ENCODE data around the gene NRIP3.
"Not testable (repeated sequence)": the region's sequence is repeated elsewhere in the genome, so short reads cannot be mapped to it uniquely, and the experiment has no call there.

NRIP3 gene

DNA sequence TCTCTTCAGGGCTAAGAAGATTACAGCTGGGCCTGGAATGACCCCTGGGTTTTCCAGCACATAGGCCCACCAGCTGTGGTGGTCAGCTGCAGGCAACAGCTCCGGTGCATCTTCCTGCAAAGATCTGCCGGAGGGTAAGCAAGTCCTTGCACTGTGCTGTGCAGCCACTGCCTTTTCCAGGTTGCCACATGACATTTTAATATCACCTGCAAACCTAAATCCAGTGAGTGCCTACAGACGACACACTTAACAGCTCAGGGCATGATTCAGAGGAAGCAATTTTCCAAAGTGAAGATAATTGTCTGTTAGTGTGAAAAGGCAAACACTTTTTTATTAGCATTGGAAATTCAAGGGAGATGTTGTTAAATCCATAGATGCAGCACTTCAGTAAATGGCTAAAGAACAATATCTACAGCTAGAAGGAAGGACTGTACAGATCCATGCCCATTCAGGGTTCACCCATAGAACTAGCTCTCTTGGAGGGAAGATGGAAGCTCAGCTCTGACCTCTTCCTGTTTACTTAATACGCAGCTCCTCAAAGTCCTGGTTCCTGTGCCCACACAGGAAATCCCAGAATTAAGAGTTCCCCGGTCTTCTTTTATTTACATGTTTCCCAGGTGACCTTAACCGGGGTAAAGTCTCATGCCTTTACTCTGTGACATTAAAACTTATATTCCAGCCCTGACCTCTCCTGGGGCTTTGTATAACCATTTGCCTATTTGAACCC lies 13.3 kb upstream of the NRIP3 start:
- Histone ChIP-seq H3K27me3 (ENCODE audit: insufficient read depth, insufficient read length) (no peaks in the 10 kb centered on the region), H3K4me3 (ENCODE audit: insufficient read length, low read depth) (no peak overlapping the region), H3K36me3 (ENCODE audit: insufficient read depth, insufficient read length, low read length) (no peaks in the 10 kb centered on the region), H3K4me1 (ENCODE audit: insufficient read depth, insufficient read length) (no peaks in the 10 kb centered on the region), H3K9ac (ENCODE audit: insufficient read length, low read depth) (no peak overlapping the region), H3K9me3 (ENCODE audit: insufficient read depth, low read length) (no peaks in the 10 kb centered on the region)
- no peak for DNase-seq (ENCODE audit: low read depth, low spot score)
- no peak for TF ChIP-seq ZNF274 (IDR thresholded peaks at IDR 0.05; ENCODE audit: low read depth, low read length)
- no peak for TF ChIP-seq SUZ12 (IDR thresholded peaks at IDR 0.05; ENCODE audit: extremely low read depth, insufficient read depth, insufficient read length)
- TF ChIP-seq YY1 (IDR thresholded peaks at IDR 0.05; ENCODE audit: insufficient read depth, insufficient read length) = no peak

DNA sequence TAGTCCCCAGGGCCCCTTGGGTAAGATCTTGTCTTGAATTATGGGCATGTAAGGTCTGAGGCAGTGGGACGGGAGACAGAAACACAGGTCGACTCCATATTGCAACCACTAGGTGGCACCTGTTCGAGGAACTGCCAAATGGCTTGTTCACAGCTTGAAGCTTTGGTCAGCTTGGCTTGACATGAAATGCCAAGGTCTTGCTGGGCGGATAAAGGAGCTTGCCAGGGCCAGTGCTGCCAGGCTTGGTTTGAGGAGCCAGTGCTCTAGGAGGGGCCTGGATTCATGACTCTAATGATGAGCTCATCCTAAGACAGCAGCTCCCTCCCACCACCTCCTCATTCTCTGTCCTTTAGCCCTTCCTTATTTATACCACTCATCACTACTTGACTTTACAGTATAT lies 11.9 kb upstream of the NRIP3 start:
- TF ChIP-seq SUZ12 (IDR thresholded peaks at IDR 0.05; ENCODE audit: extremely low read depth, insufficient read depth, insufficient read length) = no peak
- TF ChIP-seq ZNF274 (IDR thresholded peaks at IDR 0.05; ENCODE audit: low read depth, low read length) = no peak
- no peak for TF ChIP-seq YY1 (IDR thresholded peaks at IDR 0.05; ENCODE audit: insufficient read depth, insufficient read length)
- peak; percentile 63 for DNase-seq (ENCODE audit: low read depth, low spot score)
- Histone ChIP-seq H3K9me3 (ENCODE audit: insufficient read depth, low read length) (no peaks in the 10 kb centered on the region), H3K27me3 (ENCODE audit: insufficient read depth, insufficient read length) (no peaks in the 10 kb centered on the region), H3K9ac (ENCODE audit: insufficient read length, low read depth) (no peak overlapping the region), H3K4me1 (ENCODE audit: insufficient read depth, insufficient read length) (no peaks in the 10 kb centered on the region), H3K4me3 (ENCODE audit: insufficient read length, low read depth) (no peak overlapping the region), H3K36me3 (ENCODE audit: insufficient read depth, insufficient read length, low read length) (no peaks in the 10 kb centered on the region)

DNA sequence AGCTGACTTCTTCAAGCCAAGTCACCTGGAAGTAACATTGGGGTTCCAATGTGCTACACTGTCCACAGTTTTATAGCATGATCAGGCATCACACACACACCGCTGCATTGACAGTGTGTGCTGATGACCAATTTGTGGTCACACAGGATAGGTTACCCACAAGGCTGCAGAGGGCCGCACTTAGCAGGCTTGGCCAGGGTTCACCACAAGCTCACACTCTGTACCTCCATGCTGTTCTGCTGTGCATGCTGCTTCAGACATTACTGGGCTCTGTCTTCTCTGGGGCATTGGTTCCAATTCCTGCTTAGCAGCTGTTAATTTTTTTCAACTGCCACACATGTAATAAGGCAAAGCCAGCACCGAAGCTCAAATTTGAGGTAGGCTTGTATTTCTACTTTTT lies 11.0 kb upstream of the NRIP3 start:
- no peak overlapping the region for H3K4me3 ChIP-seq (ENCODE audit: insufficient read length, low read depth)
- no peaks in the 10 kb centered on the region for H3K9me3 ChIP-seq (ENCODE audit: insufficient read depth, low read length)
- no peak for TF ChIP-seq SUZ12 (IDR thresholded peaks at IDR 0.05; ENCODE audit: extremely low read depth, insufficient read depth, insufficient read length)
- no peak for TF ChIP-seq ZNF274 (IDR thresholded peaks at IDR 0.05; ENCODE audit: low read depth, low read length)
- no peak for TF ChIP-seq YY1 (IDR thresholded peaks at IDR 0.05; ENCODE audit: insufficient read depth, insufficient read length)
- H3K9ac ChIP-seq (ENCODE audit: insufficient read length, low read depth) = no peak overlapping the region
- no peaks in the 10 kb centered on the region for H3K36me3 ChIP-seq (ENCODE audit: insufficient read depth, insufficient read length, low read length)
- H3K4me1 ChIP-seq (ENCODE audit: insufficient read depth, insufficient read length) = no peaks in the 10 kb centered on the region
- DNase-seq (ENCODE audit: low read depth, low spot score) = no peak
- H3K27me3 ChIP-seq (ENCODE audit: insufficient read depth, insufficient read length) = no peaks in the 10 kb centered on the region

DNA sequence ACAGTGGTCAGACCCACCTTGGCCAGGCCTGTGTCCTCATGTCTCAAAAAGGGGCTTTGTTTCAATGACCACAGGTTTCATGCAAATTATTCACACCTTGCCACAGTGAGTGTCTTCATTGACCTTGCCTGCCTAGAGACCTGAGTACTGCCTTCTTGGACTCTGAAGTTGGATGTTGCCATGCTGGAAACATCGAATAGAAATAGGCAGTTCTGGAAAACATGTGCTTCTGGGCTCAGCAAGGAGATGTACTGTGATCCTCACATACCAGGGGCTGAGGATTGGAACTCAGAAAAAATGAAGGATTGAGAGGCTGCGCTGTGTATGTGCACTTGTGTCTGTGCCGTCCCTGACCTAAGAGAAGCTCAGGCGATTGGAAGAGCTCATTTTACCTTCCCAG lies 9.6 kb upstream of the NRIP3 start:
- H3K36me3 ChIP-seq (ENCODE audit: insufficient read depth, insufficient read length, low read length) = no peaks in the 10 kb centered on the region
- no peaks in the 10 kb centered on the region for H3K9me3 ChIP-seq (ENCODE audit: insufficient read depth, low read length)
- H3K27me3 ChIP-seq (ENCODE audit: insufficient read depth, insufficient read length) = peaks cover under 1% of the 10 kb centered on the region
- no peak overlapping the region for H3K4me3 ChIP-seq (ENCODE audit: insufficient read length, low read depth)
- no peak for TF ChIP-seq YY1 (IDR thresholded peaks at IDR 0.05; ENCODE audit: insufficient read depth, insufficient read length)
- TF ChIP-seq ZNF274 (IDR thresholded peaks at IDR 0.05; ENCODE audit: low read depth, low read length) = no peak
- TF ChIP-seq SUZ12 (IDR thresholded peaks at IDR 0.05; ENCODE audit: extremely low read depth, insufficient read depth, insufficient read length) = no peak
- H3K9ac ChIP-seq (ENCODE audit: insufficient read length, low read depth) = no peak overlapping the region
- DNase-seq (ENCODE audit: low read depth, low spot score) = no peak
- no peaks in the 10 kb centered on the region for H3K4me1 ChIP-seq (ENCODE audit: insufficient read depth, insufficient read length)

DNA sequence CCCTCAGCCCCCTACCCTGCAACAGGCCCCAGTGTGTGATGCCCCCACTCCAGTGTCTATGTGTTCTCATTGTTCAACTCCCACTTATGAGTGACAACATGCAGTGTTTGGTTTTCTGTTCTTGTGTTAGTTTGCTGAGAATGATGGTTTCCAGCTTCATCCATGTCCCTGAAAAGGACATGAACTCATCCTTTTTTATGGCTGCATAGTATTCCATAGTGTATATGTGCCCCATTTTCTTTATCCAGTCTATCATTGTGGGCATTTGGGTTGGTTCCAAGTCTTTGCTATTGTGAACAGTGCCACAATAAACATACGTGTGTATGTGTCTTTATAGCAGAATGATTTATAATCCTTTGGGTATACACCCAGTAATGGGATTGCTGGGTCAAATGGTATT lies 5.7 kb upstream of the NRIP3 start:
- not testable (repeated sequence) for H3K36me3 ChIP-seq (ENCODE audit: insufficient read depth, insufficient read length, low read length); DNase-seq (ENCODE audit: low read depth, low spot score); H3K4me3 ChIP-seq (ENCODE audit: insufficient read length, low read depth); H3K9me3 ChIP-seq (ENCODE audit: insufficient read depth, low read length); H3K9ac ChIP-seq (ENCODE audit: insufficient read length, low read depth); H3K4me1 ChIP-seq (ENCODE audit: insufficient read depth, insufficient read length)
- H3K27me3 ChIP-seq (ENCODE audit: insufficient read depth, insufficient read length) = peaks cover 31% of the 10 kb centered on the region

DNA sequence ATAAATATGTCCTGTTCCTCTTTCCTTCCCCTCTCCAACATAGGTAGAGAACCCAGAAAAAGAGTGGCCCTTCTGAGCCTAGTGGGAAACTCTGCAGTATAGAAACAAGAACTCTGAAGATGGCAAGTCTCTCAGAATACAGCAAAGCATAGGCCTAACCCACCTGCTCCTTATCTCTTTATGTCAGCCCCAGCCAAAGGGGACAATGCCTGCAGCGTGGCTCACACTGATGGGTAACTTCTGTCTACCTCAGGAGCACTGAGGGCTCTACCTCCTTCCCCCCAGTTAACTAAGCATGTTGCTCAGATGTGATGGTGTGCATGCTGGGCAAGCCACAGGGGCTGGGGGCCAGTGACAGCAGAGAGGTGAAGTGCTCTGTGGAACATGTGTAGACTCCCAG lies 4.9 kb upstream of the NRIP3 start:
- TF ChIP-seq YY1 (IDR thresholded peaks at IDR 0.05; ENCODE audit: insufficient read depth, insufficient read length) (no peak), ZNF274 (IDR thresholded peaks at IDR 0.05; ENCODE audit: low read depth, low read length) (no peak), SUZ12 (IDR thresholded peaks at IDR 0.05; ENCODE audit: extremely low read depth, insufficient read depth, insufficient read length) (no peak)
- H3K4me1 ChIP-seq (ENCODE audit: insufficient read depth, insufficient read length) = peaks cover 3% of the 10 kb centered on the region
- no peak overlapping the region for H3K9ac ChIP-seq (ENCODE audit: insufficient read length, low read depth)
- no peaks in the 10 kb centered on the region for H3K36me3 ChIP-seq (ENCODE audit: insufficient read depth, insufficient read length, low read length)
- no peak overlapping the region for H3K4me3 ChIP-seq (ENCODE audit: insufficient read length, low read depth)
- H3K9me3 ChIP-seq (ENCODE audit: insufficient read depth, low read length) = no peaks in the 10 kb centered on the region
- no peak for DNase-seq (ENCODE audit: low read depth, low spot score)
- H3K27me3 ChIP-seq (ENCODE audit: insufficient read depth, insufficient read length) = peaks cover 40% of the 10 kb centered on the region

DNA sequence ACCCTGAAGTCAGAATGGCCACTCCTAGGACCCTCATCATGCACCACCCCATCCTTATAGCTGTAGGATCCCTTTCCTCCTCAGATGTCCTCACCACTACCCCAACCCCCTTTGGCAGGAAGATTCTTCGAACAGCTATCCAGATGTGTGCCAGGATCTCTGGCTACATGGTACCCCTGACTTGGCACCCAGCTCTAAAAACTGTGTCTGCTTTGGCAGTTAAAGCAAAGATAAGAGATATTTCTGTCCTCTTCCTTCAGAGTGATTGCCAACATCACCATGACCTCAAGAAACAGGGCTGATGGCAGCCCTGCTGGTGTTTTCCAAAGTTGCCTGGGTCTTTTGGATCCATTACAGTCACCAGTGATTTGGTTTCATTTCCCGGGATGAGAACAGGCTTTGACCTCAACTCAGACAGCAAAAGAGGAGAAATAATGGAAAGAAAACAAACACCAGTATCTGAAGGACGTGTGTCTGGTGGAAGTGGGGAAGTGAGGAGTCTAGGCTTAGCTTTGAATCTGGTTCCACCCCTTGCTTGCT lies 4.3 kb upstream of the NRIP3 start:
- H3K27me3 ChIP-seq (ENCODE audit: insufficient read depth, insufficient read length) = peaks cover 46% of the 10 kb centered on the region
- H3K4me3 ChIP-seq (ENCODE audit: insufficient read length, low read depth) = no peak overlapping the region
- no peaks in the 10 kb centered on the region for H3K9me3 ChIP-seq (ENCODE audit: insufficient read depth, low read length)
- H3K36me3 ChIP-seq (ENCODE audit: insufficient read depth, insufficient read length, low read length) = no peaks in the 10 kb centered on the region
- no peak overlapping the region for H3K9ac ChIP-seq (ENCODE audit: insufficient read length, low read depth)
- TF ChIP-seq SUZ12 (IDR thresholded peaks at IDR 0.05; ENCODE audit: extremely low read depth, insufficient read depth, insufficient read length) (no peak), YY1 (IDR thresholded peaks at IDR 0.05; ENCODE audit: insufficient read depth, insufficient read length) (no peak), ZNF274 (IDR thresholded peaks at IDR 0.05; ENCODE audit: low read depth, low read length) (no peak)
- peaks cover 3% of the 10 kb centered on the region for H3K4me1 ChIP-seq (ENCODE audit: insufficient read depth, insufficient read length)
- no peak for DNase-seq (ENCODE audit: low read depth, low spot score)

All from NT2/D1 (cell line).